Activated naive CD4-positive, alpha-beta T cell treated with anti-CD3 and anti-CD28 coated beads, Interleukin-2, amount 10 ng/mL, durations not matched to agents 7 days and 5 days (primary cell): ENCODE data around the gene PMS2.
"Not testable (repeated sequence)": the region's sequence is repeated elsewhere in the genome, so short reads cannot be mapped to it uniquely, and the experiment has no call there.

ENCODE experiments used
- CTCF ChIA-PET: fragments of 350-600 bp; sonication (Branson Sonifier 250); formaldehyde crosslinking; loops from one replicate; lab custom pipeline; 2021; ENCODE audit warnings: antibody characterized with exemption; lab: Charles Lee
- DNase-seq: peaks from one replicate; pipeline ENCODE4 v3.0.0-alpha.2; 2020
- H3K27ac Mint-ChIP-seq: one replicate; pipeline ENCODE4 v1.8.0; 2021; ENCODE audit warnings: mild to moderate bottlenecking, moderate library complexity, mixed read lengths
- H3K27me3 Mint-ChIP-seq: one replicate; pipeline ENCODE4 v1.8.0; 2021; ENCODE audit warnings: mild to moderate bottlenecking, mixed read lengths
- H3K36me3 Mint-ChIP-seq: one replicate; pipeline ENCODE4 v1.8.0; 2021; ENCODE audit warnings: mixed read lengths
- H3K4me1 Mint-ChIP-seq: one replicate; pipeline ENCODE4 v1.8.0; 2021; ENCODE audit warnings: mixed read lengths
- H3K4me3 Mint-ChIP-seq: one replicate; pipeline ENCODE4 v1.8.0; 2021; ENCODE audit warnings: mild to moderate bottlenecking, moderate library complexity, mixed read lengths
- H3K9me3 Mint-ChIP-seq: one replicate; pipeline ENCODE4 v1.8.0; 2021; ENCODE audit warnings: mixed read lengths

Gene PMS2

GRCh38 chr7:5924180-5924579, 84.7 kb downstream of the PMS2 start:
- H3K9me3 Mint-ChIP-seq, H3K27me3 Mint-ChIP-seq, H3K27ac Mint-ChIP-seq, CTCF ChIA-PET, H3K4me3 Mint-ChIP-seq, DNase-seq, H3K36me3 Mint-ChIP-seq, H3K4me1 Mint-ChIP-seq: not testable (repeated sequence)
